ENCODE data around the gene ATXN7L3B. TPM values are rescaled to one million over a fixed set of nuclear protein-coding genes. Genes with fewer than 3 reads are reported as not detected.

Gene ATXN7L3B
- total and polyA plus RNA-seq, 2 experiments from 2014 or later: 33.1 to 47.0 TPM

GRCh38 chr12:74578486-74578885 is 40.9 kb downstream of the ATXN7L3B start:
- Histone ChIP-seq H3K27me3 (no peaks in the 10 kb centered on the region), H3K9me3 (ENCODE audit: low read depth) (no peaks in the 10 kb centered on the region), H3K27ac (no peak overlapping the region), H2AFZ (no peak overlapping the region), H3K9me2 (replicated peaks; ENCODE audit: insufficient read depth) (no peaks in the 10 kb centered on the region), H3K79me2 (no peaks in the 10 kb centered on the region), H3K4me3 (no peak overlapping the region), H3K4me1 (ENCODE audit: insufficient read depth) (no peaks in the 10 kb centered on the region), H3K4me2 (no peak overlapping the region), H4K20me1 (ENCODE audit: insufficient read depth, poor library complexity, severe bottlenecking) (no peaks in the 10 kb centered on the region), H3K36me3 (replicated peaks; ENCODE audit: insufficient read depth, low read depth) (no peaks in the 10 kb centered on the region)
- WGBS (ENCODE audit: low lambda C conversion rate, missing lambda C conversion rate): 69% methylated on average over 2 of the region's 2 CpGs
- no peak for DNase-seq (ENCODE audit: low spot score)
- TF ChIP-seq CTCF (IDR thresholded peaks at IDR 0.05; ENCODE audit: poor library complexity) (no peak), EZH2phosphoT487 (IDR thresholded peaks at IDR 0.05; ENCODE audit: low read depth, severe bottlenecking, unreplicated experiment) (no peak), EZH2 (IDR thresholded peaks at IDR 0.05; ENCODE audit: borderline replicate concordance) (no peak)

DNA sequence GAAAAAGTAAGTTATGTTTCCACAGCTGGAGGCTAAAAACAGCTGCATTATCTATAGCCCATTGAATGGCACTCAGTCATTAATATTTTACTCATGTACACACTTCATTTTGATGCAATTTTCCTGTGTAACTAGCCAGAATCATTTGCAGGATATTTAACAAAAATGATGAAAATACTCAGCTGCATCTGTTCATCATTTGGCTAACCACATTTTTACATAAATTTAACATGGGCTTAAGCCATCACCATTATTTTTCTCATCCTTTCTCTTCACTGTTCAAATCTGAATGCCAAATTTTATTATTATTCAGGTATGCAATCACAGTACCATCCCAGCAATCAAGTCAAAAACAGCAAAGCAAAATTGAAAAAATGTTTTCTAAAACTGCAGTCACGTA is 41.8 kb downstream of the ATXN7L3B start:
- WGBS (ENCODE audit: low lambda C conversion rate, missing lambda C conversion rate): 74% methylated on average over 1 of the region's 1 CpG
- Histone ChIP-seq H3K79me2 (no peaks in the 10 kb centered on the region), H2AFZ (no peak overlapping the region)

DNA sequence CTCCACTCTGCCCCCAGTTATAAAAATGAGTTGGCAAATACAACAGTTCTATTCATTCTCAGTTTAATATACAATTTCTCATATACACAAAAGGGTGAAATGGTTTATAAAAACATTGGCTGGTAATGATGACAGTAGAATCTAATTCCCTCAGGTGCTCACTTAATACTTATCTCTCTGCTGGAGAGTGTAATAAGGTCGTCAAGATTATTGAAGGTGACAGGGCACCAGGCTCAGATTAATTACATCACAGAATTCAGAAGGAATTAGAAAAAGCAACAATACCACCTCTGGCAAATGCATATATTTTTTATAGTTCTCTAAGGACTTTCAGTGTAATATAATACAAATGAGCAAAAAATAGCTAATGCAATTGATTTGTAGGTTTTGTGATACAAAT is 42.3 kb downstream of the ATXN7L3B start:
- no peaks in the 10 kb centered on the region for H3K4me1 ChIP-seq (ENCODE audit: insufficient read depth)
- no peak overlapping the region for H3K4me2 ChIP-seq
- no peak overlapping the region for H2AFZ ChIP-seq
- no peak for DNase-seq (ENCODE audit: low spot score)
- H3K27ac ChIP-seq: no peak overlapping the region
- H4K20me1 ChIP-seq (ENCODE audit: insufficient read depth, poor library complexity, severe bottlenecking): no peaks in the 10 kb centered on the region
- H3K9me3 ChIP-seq (ENCODE audit: low read depth): no peaks in the 10 kb centered on the region
- no peak for TF ChIP-seq EZH2phosphoT487 (IDR thresholded peaks at IDR 0.05; ENCODE audit: low read depth, severe bottlenecking, unreplicated experiment)
- no peak for TF ChIP-seq EZH2 (IDR thresholded peaks at IDR 0.05; ENCODE audit: borderline replicate concordance)
- TF ChIP-seq CTCF (IDR thresholded peaks at IDR 0.05; ENCODE audit: poor library complexity): no peak
- H3K27me3 ChIP-seq: no peaks in the 10 kb centered on the region
- no peak overlapping the region for H3K4me3 ChIP-seq
- H3K9me2 ChIP-seq (replicated peaks; ENCODE audit: insufficient read depth): no peaks in the 10 kb centered on the region
- H3K36me3 ChIP-seq (replicated peaks; ENCODE audit: insufficient read depth, low read depth): no peaks in the 10 kb centered on the region
- H3K79me2 ChIP-seq: no peaks in the 10 kb centered on the region
- 52% methylated on average over 1 of the region's 1 CpG for WGBS (ENCODE audit: low lambda C conversion rate, missing lambda C conversion rate)

More for the DNA sequence above, 41.8 kb downstream of the ATXN7L3B start:
- Histone ChIP-seq H3K27me3 (no peaks in the 10 kb centered on the region), H3K4me1 (ENCODE audit: insufficient read depth) (no peaks in the 10 kb centered on the region), H3K27ac (no peak overlapping the region), H3K4me2 (no peak overlapping the region), H3K9me3 (ENCODE audit: low read depth) (no peaks in the 10 kb centered on the region), H3K9me2 (replicated peaks; ENCODE audit: insufficient read depth) (no peaks in the 10 kb centered on the region), H3K36me3 (replicated peaks; ENCODE audit: insufficient read depth, low read depth) (no peaks in the 10 kb centered on the region), H3K4me3 (no peak overlapping the region), H4K20me1 (ENCODE audit: insufficient read depth, poor library complexity, severe bottlenecking) (no peaks in the 10 kb centered on the region)
- DNase-seq (ENCODE audit: low spot score): no peak
- no peak for TF ChIP-seq EZH2phosphoT487 (IDR thresholded peaks at IDR 0.05; ENCODE audit: low read depth, severe bottlenecking, unreplicated experiment)
- TF ChIP-seq CTCF (IDR thresholded peaks at IDR 0.05; ENCODE audit: poor library complexity): no peak
- no peak for TF ChIP-seq EZH2 (IDR thresholded peaks at IDR 0.05; ENCODE audit: borderline replicate concordance)

- no peak for DNase-seq (ENCODE audit: low spot score)
- Histone ChIP-seq H3K27ac (no peak overlapping the region), H3K79me2 (no peaks in the 10 kb centered on the region), H3K27me3 (no peaks in the 10 kb centered on the region), H3K4me3 (no peak overlapping the region), H3K9me3 (ENCODE audit: low read depth) (no peaks in the 10 kb centered on the region), H3K4me2 (no peak overlapping the region), H3K36me3 (replicated peaks; ENCODE audit: insufficient read depth, low read depth) (no peaks in the 10 kb centered on the region), H4K20me1 (ENCODE audit: insufficient read depth, poor library complexity, severe bottlenecking) (no peaks in the 10 kb centered on the region), H3K9me2 (replicated peaks; ENCODE audit: insufficient read depth) (no peaks in the 10 kb centered on the region), H2AFZ (no peak overlapping the region), H3K4me1 (ENCODE audit: insufficient read depth) (no peaks in the 10 kb centered on the region)
- 64% methylated on average over 2 of the region's 2 CpGs for WGBS (ENCODE audit: low lambda C conversion rate, missing lambda C conversion rate)
- no peak for TF ChIP-seq CTCF (IDR thresholded peaks at IDR 0.05; ENCODE audit: poor library complexity)
- no peak for TF ChIP-seq EZH2 (IDR thresholded peaks at IDR 0.05; ENCODE audit: borderline replicate concordance)
- no peak for TF ChIP-seq EZH2phosphoT487 (IDR thresholded peaks at IDR 0.05; ENCODE audit: low read depth, severe bottlenecking, unreplicated experiment)
Observed at GRCh38 chr12:74581439-74581838, 43.8 kb downstream of the ATXN7L3B start.
